ENCODE measurements around the gene MRFAP1. TPM values are rescaled to one million over a fixed set of nuclear protein-coding genes. Genes with fewer than 3 reads are reported as not detected.

Gene MRFAP1
- total RNA-seq, 2 experiments from 2014 or later = 91.3 to 107 TPM

DNA sequence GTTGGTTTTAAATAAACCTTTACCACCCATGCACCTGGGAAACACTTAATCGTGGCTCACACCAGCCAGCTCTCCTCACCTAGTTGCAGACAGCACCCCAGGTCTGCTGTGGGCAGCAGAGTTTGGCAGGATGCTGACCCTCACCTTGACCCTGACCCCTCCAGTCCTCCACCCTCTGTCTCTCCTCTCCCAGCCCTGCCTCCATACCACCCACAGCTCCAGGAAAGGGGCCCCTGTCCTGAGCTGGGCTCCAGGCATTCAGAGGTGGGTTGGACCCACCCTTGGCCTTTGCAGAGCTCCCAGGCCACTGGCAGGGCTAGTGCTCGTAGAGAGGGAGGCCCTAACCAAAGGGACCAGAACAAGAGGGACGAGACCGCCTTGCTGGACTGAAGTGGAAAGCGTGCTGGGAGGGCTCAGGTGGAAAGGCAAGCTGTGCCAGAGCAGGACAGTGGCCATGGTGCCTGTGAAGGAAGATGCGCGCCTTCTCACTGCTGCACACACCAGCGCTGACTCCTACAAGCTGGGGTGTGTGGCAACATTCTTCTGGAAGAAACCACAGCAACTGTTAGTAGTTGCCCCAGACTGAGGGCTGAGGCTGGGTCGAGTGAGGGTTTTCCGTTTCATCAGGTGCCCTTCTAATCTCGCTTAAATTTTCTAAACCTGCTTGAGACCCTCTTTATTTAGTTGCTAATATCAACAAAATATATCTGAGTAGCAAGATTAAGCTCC, 42.5 kb downstream of the MRFAP1 start:
- Mint-ChIP-seq H3K4me1 (peaks cover 48% of the 10 kb centered on the region), H3K36me3 (ENCODE audit: low read depth) (peaks cover 47% of the 10 kb centered on the region), H3K27ac (no peak overlapping the region), H3K27me3 (no peaks in the 10 kb centered on the region), H3K9me3 (peaks cover 8% of the 10 kb centered on the region), H3K4me3 (no peak overlapping the region)
- CTCF ChIA-PET = interaction anchor here (0.6 to 3.5 kb wide), 4 partner anchors 8 to 191 kb away, joined by 3 to 25 read pairs (median 5); a partner anchor contains a TSS
- no peak for DNase-seq
- POLR2A ChIA-PET = no interaction called here

DNA sequence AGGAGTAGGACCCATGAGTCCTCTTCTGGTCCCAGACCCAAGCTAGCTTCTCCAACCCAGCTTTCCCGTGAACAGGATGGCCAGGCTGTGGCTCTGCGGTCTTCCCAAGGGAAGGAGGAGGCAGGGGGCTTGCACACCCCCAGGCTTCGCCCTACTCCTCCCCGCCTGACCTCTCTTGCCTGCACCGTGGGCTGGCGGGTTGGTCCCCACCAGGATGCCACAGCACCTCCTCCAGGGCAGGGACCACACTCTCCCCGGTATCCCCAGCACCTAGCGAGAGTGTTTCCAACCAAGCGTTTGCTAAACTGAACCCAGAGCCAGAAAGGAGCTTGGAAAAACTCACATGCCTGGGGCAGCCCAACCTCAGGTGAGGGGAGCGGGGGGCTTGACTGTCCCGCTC, 44.2 kb downstream of the MRFAP1 start:
- no peak overlapping the region for H3K4me3 Mint-ChIP-seq
- H3K27me3 Mint-ChIP-seq = no peaks in the 10 kb centered on the region
- peaks cover 5% of the 10 kb centered on the region for H3K9me3 Mint-ChIP-seq
- peaks cover 41% of the 10 kb centered on the region for H3K36me3 Mint-ChIP-seq (ENCODE audit: low read depth)
- no peak overlapping the region for H3K27ac Mint-ChIP-seq
- ChIA-PET POLR2A (no interaction called here), CTCF (interaction anchor here (1.6 to 3.5 kb wide), 2 partner anchors 9 to 20 kb away, joined by 6 to 25 read pairs; a partner anchor contains a TSS)
- no peak for DNase-seq
- H3K4me1 Mint-ChIP-seq = peaks cover 53% of the 10 kb centered on the region

DNA sequence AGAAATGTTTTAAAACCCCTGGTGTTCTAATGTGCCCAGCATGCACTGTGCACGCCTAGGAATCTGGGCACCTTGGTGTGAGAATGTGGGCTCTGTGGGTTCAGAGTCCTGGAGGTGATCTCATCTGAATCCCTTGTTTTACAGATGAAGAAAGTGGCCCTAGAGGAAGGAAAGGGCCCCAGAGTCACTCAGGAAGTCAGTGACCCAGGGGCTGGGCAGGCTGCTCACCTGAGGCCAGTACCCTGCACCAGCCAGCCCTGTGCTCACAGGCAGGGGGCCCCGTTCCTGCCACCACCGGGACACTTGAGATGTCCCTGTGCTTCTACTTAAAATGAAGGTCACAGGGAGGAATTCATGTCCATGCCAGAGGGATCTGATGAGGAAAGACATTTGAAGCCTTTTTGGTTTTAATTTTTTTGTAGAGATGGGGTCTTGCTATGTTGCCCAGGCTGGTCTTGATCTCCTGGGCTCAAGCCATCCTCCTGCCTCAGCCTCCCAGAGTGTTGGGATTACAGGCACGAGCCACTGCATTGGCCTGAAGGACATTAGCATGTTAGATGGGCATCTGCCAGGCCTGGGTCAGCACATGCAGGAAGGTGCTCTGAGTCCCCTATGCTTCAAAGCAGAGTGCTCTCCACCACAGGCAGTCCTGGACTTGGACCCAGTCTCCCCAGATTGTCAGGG, 45.8 kb downstream of the MRFAP1 start:
- Mint-ChIP-seq H3K36me3 (ENCODE audit: low read depth) (peaks cover 33% of the 10 kb centered on the region), H3K4me1 (peaks cover 61% of the 10 kb centered on the region), H3K4me3 (no peak overlapping the region), H3K27me3 (no peaks in the 10 kb centered on the region), H3K9me3 (no peaks in the 10 kb centered on the region), H3K27ac (peak overlapping the region; percentile 46)
- ChIA-PET POLR2A (no interaction called here), CTCF (interaction anchor here (1.0 to 3.5 kb wide), 3 partner anchors 10 to 11 kb away, joined by 4 to 25 read pairs (median 7); a partner anchor contains a TSS)
- no peak for DNase-seq

- Mint-ChIP-seq H3K27me3 (no peaks in the 10 kb centered on the region), H3K27ac (peak overlapping the region; percentile 96), H3K4me3 (peak overlapping the region; percentile 84), H3K9me3 (no peaks in the 10 kb centered on the region), H3K36me3 (ENCODE audit: low read depth) (peaks cover 33% of the 10 kb centered on the region), H3K4me1 (peaks cover 77% of the 10 kb centered on the region)
- ChIA-PET CTCF (interaction anchor here (0.8 to 3.5 kb wide), 4 partner anchors 7 to 14 kb away, joined by 3 to 17 read pairs (median 10); a partner anchor contains a TSS), POLR2A (interaction anchor here (0.6 to 1.0 kb wide), 2 partner anchors 13 kb away, joined by 3 to 4 read pairs; no protein-coding TSS in a partner anchor)
- DNase-seq = no peak
These were observed 47.7 kb downstream of the MRFAP1 start for GRCh38 chr4:6687947-6688878.

DNA sequence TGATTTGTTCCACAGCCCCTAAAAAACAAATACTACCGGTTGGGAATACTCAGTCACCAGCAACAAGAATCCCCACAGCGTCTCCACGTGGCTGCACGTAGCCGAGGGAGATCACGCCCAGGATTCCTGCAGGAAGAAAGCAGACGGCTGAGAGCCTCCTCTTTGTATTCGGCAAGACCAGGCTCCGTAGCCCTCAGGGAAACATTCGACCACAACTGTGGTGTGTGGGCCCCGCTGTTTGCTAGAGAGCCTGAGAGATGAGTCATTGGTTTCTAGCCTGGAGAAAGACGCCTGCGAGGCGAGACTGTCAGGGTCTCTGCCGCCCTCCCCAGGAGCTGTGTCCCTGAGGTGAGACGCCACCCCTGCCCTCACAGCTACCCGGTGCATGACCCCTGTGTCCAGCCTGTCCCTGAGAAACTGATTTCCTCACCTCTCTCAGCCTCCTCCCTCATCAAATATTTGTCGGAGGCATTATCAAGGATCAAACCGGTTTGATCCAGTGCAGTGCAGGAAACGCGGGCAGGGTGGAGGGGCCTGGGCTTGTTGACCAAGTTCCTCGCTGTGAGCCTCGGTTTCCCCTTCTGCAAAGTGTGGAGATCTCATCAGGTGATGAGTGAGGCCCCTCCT, 48.5 kb downstream of the MRFAP1 start:
- peak overlapping the region; percentile 84 for H3K4me3 Mint-ChIP-seq
- no peaks in the 10 kb centered on the region for H3K9me3 Mint-ChIP-seq
- H3K27me3 Mint-ChIP-seq = no peaks in the 10 kb centered on the region
- peaks cover 85% of the 10 kb centered on the region for H3K4me1 Mint-ChIP-seq
- H3K27ac Mint-ChIP-seq = peak overlapping the region; percentile 96
- DNase-seq = peak; percentile 83
- POLR2A ChIA-PET = interaction anchor here (1.0 kb wide), 2 partner anchors 14 to 48 kb away, joined by 3 to 4 read pairs; partner anchors contain the start of gene MRFAP1
- CTCF ChIA-PET = interaction anchor here (0.9 to 3.5 kb wide), 5 partner anchors 8 to 185 kb away, joined by 3 to 17 read pairs (median 4); a partner anchor contains a TSS
- peaks cover 33% of the 10 kb centered on the region for H3K36me3 Mint-ChIP-seq (ENCODE audit: low read depth)

DNA sequence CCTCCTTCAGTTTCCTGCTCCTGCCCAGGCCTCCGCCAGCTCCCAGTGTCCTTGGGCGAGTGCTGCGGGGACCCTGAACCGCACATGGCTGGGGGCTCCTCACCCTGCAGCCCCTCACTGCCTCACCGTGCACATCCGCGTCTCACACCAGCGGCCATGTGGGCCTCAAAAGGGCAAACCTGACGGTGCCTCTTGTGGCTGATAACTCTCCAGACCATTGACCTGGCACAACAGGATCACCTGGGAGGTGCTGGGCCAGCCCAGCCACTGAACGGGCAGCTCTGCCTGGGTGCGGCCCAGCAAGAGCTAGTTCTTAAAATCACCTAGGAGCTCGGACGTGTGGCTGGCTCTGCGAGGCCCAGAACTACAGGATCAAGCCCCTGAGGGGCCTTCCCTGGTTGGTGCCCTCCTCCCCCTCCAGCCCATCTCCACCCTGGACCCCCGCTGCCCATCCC, 49.0 kb downstream of the MRFAP1 start:
- H3K4me1 Mint-ChIP-seq = peaks cover 90% of the 10 kb centered on the region
- ChIA-PET POLR2A (interaction anchor here (1.0 kb wide), 2 partner anchors 15 to 49 kb away, joined by 3 to 4 read pairs; partner anchors contain the start of gene MRFAP1), CTCF (interaction anchor here (0.9 to 3.5 kb wide), 7 partner anchors 9 to 184 kb away, joined by 3 to 17 read pairs (median 4); a partner anchor contains a TSS)
- peak overlapping the region; percentile 84 for H3K4me3 Mint-ChIP-seq
- no peaks in the 10 kb centered on the region for H3K27me3 Mint-ChIP-seq
- H3K9me3 Mint-ChIP-seq = no peaks in the 10 kb centered on the region
- no peak for DNase-seq
- H3K36me3 Mint-ChIP-seq (ENCODE audit: low read depth) = peaks cover 32% of the 10 kb centered on the region
- peak overlapping the region; percentile 96 for H3K27ac Mint-ChIP-seq

Other genes starting within 250 kb of the MRFAP1 start
- not detected for gene PPP2R2C, start 168.1 kb upstream of the MRFAP1 start, total RNA-seq
- gene MAN2B2, start 65.5 kb upstream of the MRFAP1 start, total RNA-seq = 10 to 100 TPM; 36.1 to 36.7 TPM
- 1 to 10 TPM; 5.3 to 7.2 TPM for gene S100P, start 53.2 kb downstream of the MRFAP1 start, total RNA-seq
- gene MRFAP1L1, start 69.2 kb downstream of the MRFAP1 start, total RNA-seq = 10 to 100 TPM; 74.5 to 74.9 TPM
- 10 to 100 TPM; 16.6 to 17.6 TPM for gene BLOC1S4, start 75.5 kb downstream of the MRFAP1 start, total RNA-seq
- gene KIAA0232, start 142.0 kb downstream of the MRFAP1 start, total RNA-seq = 10 to 100 TPM; 16.5 to 17.3 TPM

Measured in activated CD4-positive, alpha-beta T cell treated with anti-CD3 and anti-CD28 coated beads, Interleukin-2, amount 10 ng/mL, durations not matched to agents 7 days and 5 days (primary cell).